K562 (cell line): ENCODE data around the gene CYP11A1. TPM values are rescaled to one million over a fixed set of nuclear protein-coding genes. Genes with fewer than 3 reads are reported as not detected.

Experiments
- CC2D1A ChIP-seq: fragments of 450-650 bp; IDR thresholded peaks from 2 replicates; pipeline ENCODE4 v1.6.1; 2017; ENCODE audit warnings: mild to moderate bottlenecking
- ETV5 ChIP-seq: sonication (generic); formaldehyde crosslinking; IDR thresholded peaks from 2 replicates; pipeline ENCODE4 v1.4.0; 2020; ENCODE audit warnings: low read depth, mild to moderate bottlenecking, missing genetic modification reagents
- NCOR1 ChIP-seq: fragments of 450-650 bp; IDR thresholded peaks from 2 replicates; pipeline ENCODE4 v1.6.1; 2016; ENCODE audit warnings: mild to moderate bottlenecking, moderate library complexity
- NELFE ChIP-seq: IDR thresholded peaks from 2 replicates; pipeline ENCODE4 v1.6.1; 2011; ENCODE audit warnings: mild to moderate bottlenecking; ENCODE audit not compliant: insufficient read depth, insufficient read length
- NFIX ChIP-seq: fragments of 250-450 bp; sonication (Bioruptor Pico); IDR thresholded peaks from 2 replicates; pipeline ENCODE4 v1.4.0; 2020; ENCODE audit warnings: low read depth, mild to moderate bottlenecking, moderate library complexity
- PCBP2 ChIP-seq: fragments of 200-400 bp; formaldehyde crosslinking; IDR thresholded peaks from 2 replicates; pipeline ENCODE4 v1.6.1; 2018; ENCODE audit warnings: low read length, low read depth, mild to moderate bottlenecking, moderate library complexity; ENCODE audit not compliant: poor library complexity, severe bottlenecking
- RFX1 ChIP-seq: fragments of 450-650 bp; IDR thresholded peaks from 2 replicates; pipeline ENCODE4 v1.6.1; 2016; ENCODE audit warnings: mild to moderate bottlenecking, moderate library complexity
- RFX5 ChIP-seq: IDR thresholded peaks from 2 replicates; pipeline ENCODE4 v1.6.1; 2011; ENCODE audit warnings: low read depth, mild to moderate bottlenecking, improper control_type of control experiment, low read length
- TRIM24 ChIP-seq, 2 experiments: fragments of 450-650 bp; IDR thresholded peaks; 2 replicates each; pipeline ENCODE4 v1.6.1; 2016
- ZBTB7A ChIP-seq: IDR thresholded peaks from 2 replicates; pipeline ENCODE4 v1.6.1; 2011; ENCODE audit warnings: low read depth, mild to moderate bottlenecking, low read length, moderate library complexity, borderline replicate concordance; ENCODE audit not compliant: control insufficient read depth
- ZC3H4 ChIP-seq: sonication (generic); formaldehyde crosslinking; IDR thresholded peaks from 2 replicates; pipeline ENCODE4 v1.9.0; 2021; ENCODE audit warnings: missing genetic modification reagents, borderline replicate concordance
- ZNF12 ChIP-seq: sonication (generic); formaldehyde crosslinking; IDR thresholded peaks from 2 replicates; pipeline ENCODE4 v1.4.0; 2020; ENCODE audit warnings: mild to moderate bottlenecking, missing genetic modification reagents
- ZNF197 ChIP-seq: fragments of 200-800 bp; sonication (Bioruptor generic); IDR thresholded peaks from 2 replicates; pipeline ENCODE4 v1.6.1; 2016; ENCODE audit warnings: low read depth, missing genetic modification characterization, missing compliant biosample characterization
- ZNF445 ChIP-seq: fragments of 250-450 bp; sonication (Bioruptor Pico); IDR thresholded peaks from 2 replicates; pipeline ENCODE4 v1.4.0; 2020; ENCODE audit warnings: low read depth, mild to moderate bottlenecking, moderate library complexity
- ZNF507 ChIP-seq: conservative IDR thresholded peaks from 2 replicates; pipeline ENCODE4 v1.6.1; 2017; ENCODE audit warnings: missing genetic modification characterization, missing compliant biosample characterization
- ZNF668 ChIP-seq: fragments of 250-450 bp; sonication (Bioruptor Pico); IDR thresholded peaks from 2 replicates; pipeline ENCODE4 v1.8.0; 2022; ENCODE audit warnings: mild to moderate bottlenecking, inconsistent platforms
- polyA plus RNA-seq, 8 experiments: library from polyadenylated mRNA; depleted of rRNA in 4 of 8; stranded (reverse) in 5 of 8; unstranded in 3 of 8; fragments of >200 nt; fragmentation: Nextera tagmentation in 2 of 8; fragmentation: Illumina TruSeq in 1 of 8; extraction: Ambion mirVana in 2 of 8; extraction: Trizol in 1 of 8; gene quantifications; 2 replicates each; pipeline versions ENCODE4 v1.2.1 to v1.2.3, GENCODE V29; 2011 to 2014; ENCODE audit warnings: inconsistent platforms in 1 of 8, missing spikeins in 1 of 8
- total RNA-seq, 7 experiments: library from RNA; depleted of rRNA in 6 of 7; stranded (reverse); fragments of >200 nt in 6 of 7; fragmentation: Illumina TruSeq in 2 of 7; extraction: Trizol in 2 of 7; gene quantifications; 2 replicates each; pipeline versions ENCODE4 v1.2.1 to v1.2.3, GENCODE V29; 2011 to 2021; ENCODE audit warnings: low replicate concordance in 1 of 7
- TF ChIP-seq, protein P1 (sequence below): fragments of 200-800 bp; sonication (Bioruptor generic); IDR thresholded peaks from 2 replicates; pipeline ENCODE4 v1.6.1; 2017; ENCODE audit warnings: missing genetic modification characterization, missing compliant biosample characterization
- TF ChIP-seq, protein P2 (sequence below), 2 experiments: fragments of 450-650 bp in 1 of 2; sonication (generic) in 1 of 2; formaldehyde crosslinking in 1 of 2; IDR thresholded peaks in 1 of 2; conservative IDR thresholded peaks in 1 of 2; 2 replicates each; pipeline versions ENCODE4 v1.6.1 to v1.8.1; 2016 to 2023; ENCODE audit warnings: mild to moderate bottlenecking in 2 of 2, moderate library complexity in 2 of 2, inconsistent platforms in 1 of 2, missing genetic modification reagents in 1 of 2
- TF ChIP-seq, protein P3 (sequence below), 3 experiments: fragments of 200-800 bp in 1 of 3; fragments of 250-450 bp in 1 of 3; fragments of 450-650 bp in 1 of 3; sonication (Bioruptor Pico) in 1 of 3; sonication (Bioruptor generic) in 1 of 3; formaldehyde crosslinking in 1 of 3; IDR thresholded peaks; 2 replicates each; pipeline versions ENCODE4 v1.6.1 to v1.8.0; 2016 to 2022; ENCODE audit warnings: mild to moderate bottlenecking in 2 of 3, missing genetic modification characterization in 2 of 3, missing compliant biosample characterization in 1 of 3, moderate library complexity in 1 of 3
- TF ChIP-seq, protein P4 (sequence below): fragments of 250-450 bp; sonication (Bioruptor Pico); IDR thresholded peaks from 2 replicates; pipeline ENCODE4 v1.5.1; 2021; ENCODE audit warnings: mild to moderate bottlenecking

CYP11A1 gene
- total and polyA plus RNA-seq, 9 of the 15 experiments (the other 6 are each of a cell fraction or from before 2014, with no cell fraction given), result 0.06 to 0.24 (median 0.10) TPM; not detected in 4

GRCh38 chr15:74383695-74384565, 16.5 kb upstream of the CYP11A1 start (continued):
- no peak for TF ChIP-seq RFX5
- TF ChIP-seq RFX1, result no peak
- TF ChIP-seq ETV5 (CRISPR knock-in tag), result no peak
- TF ChIP-seq ZNF12 (CRISPR knock-in tag), result no peak
- peak; percentile 14; the same call in 1 of the 2 replicates for TF ChIP-seq CC2D1A
- no peak for TF ChIP-seq ZC3H4
- TF ChIP-seq, protein P1, sequence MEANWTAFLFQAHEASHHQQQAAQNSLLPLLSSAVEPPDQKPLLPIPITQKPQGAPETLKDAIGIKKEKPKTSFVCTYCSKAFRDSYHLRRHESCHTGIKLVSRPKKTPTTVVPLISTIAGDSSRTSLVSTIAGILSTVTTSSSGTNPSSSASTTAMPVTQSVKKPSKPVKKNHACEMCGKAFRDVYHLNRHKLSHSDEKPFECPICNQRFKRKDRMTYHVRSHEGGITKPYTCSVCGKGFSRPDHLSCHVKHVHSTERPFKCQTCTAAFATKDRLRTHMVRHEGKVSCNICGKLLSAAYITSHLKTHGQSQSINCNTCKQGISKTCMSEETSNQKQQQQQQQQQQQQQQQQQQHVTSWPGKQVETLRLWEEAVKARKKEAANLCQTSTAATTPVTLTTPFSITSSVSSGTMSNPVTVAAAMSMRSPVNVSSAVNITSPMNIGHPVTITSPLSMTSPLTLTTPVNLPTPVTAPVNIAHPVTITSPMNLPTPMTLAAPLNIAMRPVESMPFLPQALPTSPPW (CRISPR knock-in tag), result no peak
- no peak for TF ChIP-seq PCBP2
- TF ChIP-seq, protein P2, sequence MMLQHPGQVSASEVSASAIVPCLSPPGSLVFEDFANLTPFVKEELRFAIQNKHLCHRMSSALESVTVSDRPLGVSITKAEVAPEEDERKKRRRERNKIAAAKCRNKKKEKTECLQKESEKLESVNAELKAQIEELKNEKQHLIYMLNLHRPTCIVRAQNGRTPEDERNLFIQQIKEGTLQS (IDR thresholded peaks at IDR 0.05), result peak; percentile 29
- TF ChIP-seq, protein P2 (CRISPR knock-in tag; conservative IDR thresholded peaks at IDR 0.05), result no peak
- no peak for TF ChIP-seq TRIM24 (IDR thresholded peaks at IDR 0.05)
- no peak for TF ChIP-seq NELFE
- 0 out of 2 replicates have a peak, but pooled peaks have one; percentile 27 for TF ChIP-seq ZBTB7A
- TF ChIP-seq, protein P3, sequence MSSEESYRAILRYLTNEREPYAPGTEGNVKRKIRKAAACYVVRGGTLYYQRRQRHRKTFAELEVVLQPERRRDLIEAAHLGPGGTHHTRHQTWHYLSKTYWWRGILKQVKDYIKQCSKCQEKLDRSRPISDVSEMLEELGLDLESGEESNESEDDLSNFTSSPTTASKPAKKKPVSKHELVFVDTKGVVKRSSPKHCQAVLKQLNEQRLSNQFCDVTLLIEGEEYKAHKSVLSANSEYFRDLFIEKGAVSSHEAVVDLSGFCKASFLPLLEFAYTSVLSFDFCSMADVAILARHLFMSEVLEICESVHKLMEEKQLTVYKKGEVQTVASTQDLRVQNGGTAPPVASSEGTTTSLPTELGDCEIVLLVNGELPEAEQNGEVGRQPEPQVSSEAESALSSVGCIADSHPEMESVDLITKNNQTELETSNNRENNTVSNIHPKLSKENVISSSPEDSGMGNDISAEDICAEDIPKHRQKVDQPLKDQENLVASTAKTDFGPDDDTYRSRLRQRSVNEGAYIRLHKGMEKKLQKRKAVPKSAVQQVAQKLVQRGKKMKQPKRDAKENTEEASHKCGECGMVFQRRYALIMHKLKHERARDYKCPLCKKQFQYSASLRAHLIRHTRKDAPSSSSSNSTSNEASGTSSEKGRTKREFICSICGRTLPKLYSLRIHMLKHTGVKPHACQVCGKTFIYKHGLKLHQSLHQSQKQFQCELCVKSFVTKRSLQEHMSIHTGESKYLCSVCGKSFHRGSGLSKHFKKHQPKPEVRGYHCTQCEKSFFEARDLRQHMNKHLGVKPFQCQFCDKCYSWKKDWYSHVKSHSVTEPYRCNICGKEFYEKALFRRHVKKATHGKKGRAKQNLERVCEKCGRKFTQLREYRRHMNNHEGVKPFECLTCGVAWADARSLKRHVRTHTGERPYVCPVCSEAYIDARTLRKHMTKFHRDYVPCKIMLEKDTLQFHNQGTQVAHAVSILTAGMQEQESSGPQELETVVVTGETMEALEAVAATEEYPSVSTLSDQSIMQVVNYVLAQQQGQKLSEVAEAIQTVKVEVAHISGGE (CRISPR knock-in tag; IDR thresholded peaks at IDR 0.05), result no peak
- TF ChIP-seq NCOR1, result no peak
- no peak for TF ChIP-seq ZNF197 (CRISPR knock-in tag)
- TF ChIP-seq ZNF507 (tag), result no peak
- TF ChIP-seq NFIX (CRISPR knock-in tag), result no peak
- no peak for TF ChIP-seq ZNF445 (CRISPR knock-in tag)
- TF ChIP-seq, protein P4, sequence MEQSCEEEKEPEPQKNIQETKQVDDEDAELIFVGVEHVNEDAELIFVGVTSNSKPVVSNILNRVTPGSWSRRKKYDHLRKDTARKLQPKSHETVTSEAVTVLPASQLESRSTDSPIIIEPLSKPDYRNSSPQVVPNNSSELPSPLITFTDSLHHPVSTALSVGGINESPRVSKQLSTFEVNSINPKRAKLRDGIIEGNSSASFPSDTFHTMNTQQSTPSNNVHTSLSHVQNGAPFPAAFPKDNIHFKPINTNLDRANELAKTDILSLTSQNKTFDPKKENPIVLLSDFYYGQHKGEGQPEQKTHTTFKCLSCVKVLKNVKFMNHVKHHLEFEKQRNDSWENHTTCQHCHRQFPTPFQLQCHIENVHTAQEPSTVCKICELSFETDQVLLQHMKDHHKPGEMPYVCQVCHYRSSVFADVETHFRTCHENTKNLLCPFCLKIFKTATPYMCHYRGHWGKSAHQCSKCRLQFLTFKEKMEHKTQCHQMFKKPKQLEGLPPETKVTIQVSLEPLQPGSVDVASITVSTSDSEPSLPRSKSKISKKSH (CRISPR knock-in tag), result no peak
- TF ChIP-seq ZNF668 (CRISPR knock-in tag), result no peak
